K562 (cell line): Measurements from ENCODE around the gene TBC1D7. TPM values are rescaled to one million over a fixed set of nuclear protein-coding genes. Genes with fewer than 3 reads are reported as not detected.

ENCODE experiments used
- ATAC-seq: fragments of 200-7000 bp; cut with Tn5 transposase; 3 replicates; pipeline ENCODE4 v1.9.1; 2020; ENCODE audit warnings: moderate library complexity
- BruUV-seq: library from RNA; stranded (reverse); fragments of 400-500 nt; replicated peaks from 2 replicates; lab custom pipeline; 2021; lab: Mats Ljungman, UMichigan
- CTCF ChIA-PET: fragments of 300-600 bp; formaldehyde crosslinking; extraction: SDS; loops from one replicate; lab custom pipeline; 2021; ENCODE audit warnings: low intra/inter-chr PET ratio; lab: Yijun Ruan, JAX
- POLR2A ChIA-PET: fragments of 300-600, 350-650 bp; sonication (Branson Sonifier 250); formaldehyde crosslinking; extraction: SDS; loops from one replicate; lab custom pipeline; 2021; ENCODE audit warnings: antibody characterized with exemption, inconsistent platforms; lab: Yijun Ruan, JAX
- DNase-seq, 4 experiments: peaks; one replicate each; pipeline versions ENCODE4 v3.0.0 to v3.0.0-alpha.2; 2011 to 2018; ENCODE audit warnings: low spot score in 3 of 4, mixed read lengths in 3 of 4; ENCODE audit errors: extremely low read depth in 1 of 4
- FAIRE-seq: peaks from 2 replicates; lab custom pipeline; 2011; peaks lifted over from hg19 to GRCh38; lab: Jason Lieb, UNC
- H2AFZ ChIP-seq: 2 replicates; pipeline ENCODE4 v1.6.0; 2011; ENCODE audit warnings: low read depth, low read length, control low read depth, inconsistent platforms
- H3K27ac ChIP-seq: fragments of 200-600 bp; 3 replicates; pipeline ENCODE4 v1.8.0; 2011; ENCODE audit warnings: low read depth, mild to moderate bottlenecking, control low read depth, inconsistent platforms, low read length, moderate library complexity, mixed read lengths; ENCODE audit errors: extremely low read depth
- H3K27me3 ChIP-seq, 2 experiments: fragments of 300-600 bp in 1 of 2; 2 replicates in 1 of 2; 3 replicates in 1 of 2; pipeline versions ENCODE4 v1.6.0 to v1.8.0; 2011; ENCODE audit warnings: inconsistent platforms in 2 of 2, low read length in 2 of 2, mild to moderate bottlenecking in 1 of 2, mixed read lengths in 1 of 2, moderate library complexity in 1 of 2; ENCODE audit not compliant: control insufficient read depth in 2 of 2, insufficient read depth in 2 of 2
- H3K36me3 ChIP-seq: fragments of 300-600 bp; 3 replicates; pipeline ENCODE4 v1.8.0; 2011; ENCODE audit warnings: mild to moderate bottlenecking, low read length, inconsistent platforms; ENCODE audit not compliant: control insufficient read depth, insufficient read depth
- H3K4me1 ChIP-seq, 2 experiments: fragments of 200-600 bp in 1 of 2; replicated peaks in 1 of 2; 2 replicates in 1 of 2; 3 replicates in 1 of 2; pipeline versions ENCODE4 v1.5.1 to v1.8.0; 2011; ENCODE audit warnings: inconsistent platforms in 2 of 2, low read length in 2 of 2, mild to moderate bottlenecking in 1 of 2, mixed read lengths in 1 of 2, moderate library complexity in 1 of 2; ENCODE audit not compliant: control insufficient read depth in 2 of 2, insufficient read depth in 2 of 2
- H3K4me2 ChIP-seq: 2 replicates; pipeline ENCODE4 v1.6.1; 2011; ENCODE audit warnings: low read length, control low read depth, inconsistent platforms, mixed read lengths; ENCODE audit not compliant: insufficient read depth
- H3K4me3 ChIP-seq: fragments of 200-600 bp; sonication (generic), shearing (Covaris generic); 2 replicates; pipeline ENCODE4 v1.5.1; 2016; ENCODE audit warnings: control low read depth, inconsistent platforms
- H3K79me2 ChIP-seq: fragments of 200-600 bp; 3 replicates; pipeline ENCODE4 v1.8.0; 2011; ENCODE audit warnings: low read length, inconsistent platforms; ENCODE audit not compliant: control insufficient read depth, insufficient read depth
- H3K9ac ChIP-seq, 2 experiments: 2 replicates each; pipeline versions ENCODE4 v1.6.0 to v1.6.1; 2011; ENCODE audit warnings: low read depth in 2 of 2, low read length in 2 of 2, control low read depth in 1 of 2, inconsistent platforms in 1 of 2, mild to moderate bottlenecking in 1 of 2, mixed read lengths in 1 of 2; ENCODE audit not compliant: insufficient read depth in 1 of 2
- H3K9me1 ChIP-seq: one replicate; pipeline ENCODE4 v1.6.0; 2011; ENCODE audit warnings: inconsistent platforms, mild to moderate bottlenecking, low read length, moderate library complexity; ENCODE audit not compliant: control insufficient read depth, insufficient read depth
- H3K9me3 ChIP-seq: replicated peaks from 2 replicates; pipeline ENCODE4 v1.5.1; 2011; ENCODE audit warnings: low read depth, low read length, inconsistent platforms; ENCODE audit not compliant: control insufficient read depth, insufficient read depth
- H4K20me1 ChIP-seq: replicated peaks from 2 replicates; pipeline ENCODE4 v1.6.1; 2011; ENCODE audit warnings: low read length, inconsistent platforms, mixed read lengths; ENCODE audit not compliant: control insufficient read depth, insufficient read depth
- CEBPB ChIP-seq: fragments of 450-650 bp; IDR thresholded peaks from 2 replicates; pipeline ENCODE4 v1.6.1; 2016; ENCODE audit warnings: missing genetic modification characterization, missing compliant biosample characterization
- CEBPG ChIP-seq, 3 experiments: fragments of 200-800 bp in 1 of 3; sonication (Bioruptor generic) in 1 of 3; sonication (generic) in 1 of 3; formaldehyde crosslinking in 1 of 3; IDR thresholded peaks in 2 of 3; conservative IDR thresholded peaks in 1 of 3; 2 replicates each; pipeline versions ENCODE4 v1.6.1 to v1.8.0; 2016 to 2022; ENCODE audit warnings: missing compliant biosample characterization in 2 of 3, missing genetic modification characterization in 2 of 3, mild to moderate bottlenecking in 1 of 3, missing genetic modification reagents in 1 of 3
- CTBP1 ChIP-seq: fragments of 450-650 bp; IDR thresholded peaks from 2 replicates; pipeline ENCODE4 v1.6.1; 2016; ENCODE audit warnings: borderline replicate concordance
- JUNB ChIP-seq: fragments of 450-650 bp; formaldehyde crosslinking; conservative IDR thresholded peaks from 2 replicates; pipeline ENCODE4 v1.4.0; 2020; ENCODE audit warnings: mild to moderate bottlenecking
- KLF16 ChIP-seq: IDR thresholded peaks from 2 replicates; pipeline ENCODE4 v1.6.1; 2016; ENCODE audit warnings: antibody characterized with exemption
- MECOM ChIP-seq: fragments of 250-450 bp; sonication (Bioruptor Pico); IDR thresholded peaks from 2 replicates; pipeline ENCODE4 v1.8.0; 2022; ENCODE audit warnings: inconsistent platforms
- MEIS2 ChIP-seq: fragments of 450-650 bp; IDR thresholded peaks from 2 replicates; pipeline ENCODE4 v1.6.1; 2014; ENCODE audit warnings: mild to moderate bottlenecking; ENCODE audit not compliant: partially characterized antibody
- MIER1 ChIP-seq: fragments of 450-650 bp; IDR thresholded peaks from 2 replicates; pipeline ENCODE4 v1.6.1; 2016; ENCODE audit warnings: antibody characterized with exemption, mild to moderate bottlenecking, low read depth
- RAD21 ChIP-seq, 2 experiments: fragments of 250-450 bp in 1 of 2; fragments of 450-650 bp in 1 of 2; sonication (Bioruptor Pico) in 1 of 2; formaldehyde crosslinking in 1 of 2; IDR thresholded peaks in 1 of 2; conservative IDR thresholded peaks in 1 of 2; 2 replicates each; pipeline versions ENCODE4 v1.4.0 to v1.8.0; 2020 to 2022; ENCODE audit warnings: mild to moderate bottlenecking in 2 of 2, moderate library complexity in 1 of 2
- RBFOX2 ChIP-seq: fragments of 200-400 bp; formaldehyde crosslinking; IDR thresholded peaks from 2 replicates; pipeline ENCODE4 v1.6.1; 2017; ENCODE audit warnings: low read depth, mild to moderate bottlenecking, low read length, moderate library complexity
- TCF3 ChIP-seq: sonication (generic); formaldehyde crosslinking; IDR thresholded peaks from 2 replicates; pipeline ENCODE4 v1.4.0; 2020; ENCODE audit warnings: mild to moderate bottlenecking, missing genetic modification reagents
- TEAD1 ChIP-seq, 2 experiments: fragments of 450-650 bp in 1 of 2; sonication (generic) in 1 of 2; formaldehyde crosslinking; IDR thresholded peaks; 2 replicates each; pipeline versions ENCODE4 v1.4.0 to v1.8.0; 2020 to 2022; ENCODE audit warnings: mild to moderate bottlenecking in 2 of 2, missing genetic modification reagents in 1 of 2
- TEAD4 ChIP-seq, 2 experiments: sonication (generic) in 1 of 2; formaldehyde crosslinking in 1 of 2; IDR thresholded peaks; 2 replicates each; pipeline versions ENCODE4 v1.6.1 to v1.8.0; 2012 to 2022; ENCODE audit warnings: borderline replicate concordance in 1 of 2, inconsistent platforms in 1 of 2, low read length in 1 of 2, mild to moderate bottlenecking in 1 of 2, missing genetic modification reagents in 1 of 2
- ZNF12 ChIP-seq: sonication (generic); formaldehyde crosslinking; IDR thresholded peaks from 2 replicates; pipeline ENCODE4 v1.4.0; 2020; ENCODE audit warnings: mild to moderate bottlenecking, missing genetic modification reagents
- ZNF316 ChIP-seq: fragments of 450-650 bp; IDR thresholded peaks from 2 replicates; pipeline ENCODE4 v1.6.1; 2016
- ZNF347 ChIP-seq: fragments of 450-650 bp; formaldehyde crosslinking; IDR thresholded peaks from 2 replicates; pipeline ENCODE4 v1.4.0; 2020; ENCODE audit warnings: low read depth, mild to moderate bottlenecking, moderate library complexity
- WGBS: fragments of 100-300 bp; shearing (Covaris generic); methylation state at CpG from one replicate; pipeline ENCODE4 v1.1.6; 2016; ENCODE audit warnings: low coverage, mixed read lengths; ENCODE audit not compliant: insufficient coverage; ENCODE audit errors: missing lambda C conversion rate; 5-methylcytosine and 5-hydroxymethylcytosine counted together
- in situ Hi-C: fragments of 300-500 bp; cut with MboI; formaldehyde crosslinking; loops from 4 replicates; pipeline ENCODE4 v1.15.0; 2018; ENCODE audit warnings: inconsistent platforms, mixed read lengths
- intact Hi-C: fragments of 100-400 bp; cut with micrococcal nuclease; formaldehyde crosslinking; loops from 2 replicates; pipeline ENCODE4 v1.14.2; 2022
- polyA plus RNA-seq, 8 experiments: library from polyadenylated mRNA; depleted of rRNA in 4 of 8; stranded (reverse) in 5 of 8; unstranded in 3 of 8; fragments of >200 nt; fragmentation: Nextera tagmentation in 2 of 8; fragmentation: Illumina TruSeq in 1 of 8; extraction: Ambion mirVana in 2 of 8; extraction: Trizol in 1 of 8; gene quantifications; 2 replicates each; pipeline versions ENCODE4 v1.2.1 to v1.2.3, GENCODE V29; 2011 to 2014; ENCODE audit warnings: inconsistent platforms in 1 of 8, missing spikeins in 1 of 8
- total RNA-seq, 7 experiments: library from RNA; depleted of rRNA in 6 of 7; stranded (reverse); fragments of >200 nt in 6 of 7; fragmentation: Illumina TruSeq in 2 of 7; extraction: Trizol in 2 of 7; gene quantifications; 2 replicates each; pipeline versions ENCODE4 v1.2.1 to v1.2.3, GENCODE V29; 2011 to 2021; ENCODE audit warnings: low replicate concordance in 1 of 7
- TF ChIP-seq, protein P1 (sequence below): fragments of 250-450 bp; sonication (Bioruptor Pico); IDR thresholded peaks from 2 replicates; pipeline ENCODE4 v1.5.0; 2020; ENCODE audit warnings: mild to moderate bottlenecking
- TF ChIP-seq, protein P2 (sequence below): sonication (generic); formaldehyde crosslinking; IDR thresholded peaks from 2 replicates; pipeline ENCODE4 v1.9.0; 2022; ENCODE audit warnings: mild to moderate bottlenecking, missing genetic modification reagents
- TF ChIP-seq, protein P3 (sequence below): IDR thresholded peaks from 2 replicates; pipeline ENCODE4 v1.6.1; 2012; ENCODE audit warnings: low read depth, low read length, improper control_type of control experiment, borderline replicate concordance

Gene TBC1D7
- total and polyA plus RNA-seq, 9 of the 15 experiments (the other 6 are each of a cell fraction or from before 2014, with no cell fraction given), result 49.4 to 107 (median 61.1) TPM

DNA sequence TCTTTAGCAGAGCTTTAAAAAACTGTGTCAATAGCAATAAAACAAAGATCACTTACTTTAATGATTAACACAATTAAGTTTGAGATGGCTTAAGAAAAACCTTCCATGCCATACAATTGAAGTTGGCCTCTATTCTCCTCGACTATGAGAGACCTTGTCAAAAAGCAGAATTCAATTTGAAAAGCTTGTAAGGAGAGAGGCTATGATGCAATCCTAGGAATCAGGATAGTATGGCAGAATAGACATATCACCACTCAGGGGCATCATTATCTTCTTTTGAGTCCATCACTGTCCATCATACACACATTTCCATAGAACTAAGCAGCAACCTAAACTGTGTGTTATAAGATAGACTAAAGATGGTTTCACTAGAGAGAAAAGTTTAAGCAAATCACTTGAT lies 17.2 kb downstream of the TBC1D7 start:
- ATAC-seq (no peak), FAIRE-seq (no peak), DNase-seq (no peak)
- CTCF ChIA-PET, result no interaction called here
- no peak overlapping the region for H2AFZ ChIP-seq
- H3K27me3 ChIP-seq, result no peaks in the 10 kb centered on the region
- POLR2A ChIA-PET, result interaction anchor here (1.2 kb wide), 1 partner anchor 10 kb away, joined by 5 read pairs; no protein-coding TSS in a partner anchor
- no peak overlapping the region for H3K27ac ChIP-seq
- no peak overlapping the region for H3K4me3 ChIP-seq
- peaks cover 80% of the 10 kb centered on the region for H3K36me3 ChIP-seq
- in situ Hi-C loops (no loop called here), intact Hi-C loops (no loop called here)
- H3K9me1 ChIP-seq, result no peaks in the 10 kb centered on the region
- no peaks in the 10 kb centered on the region for H3K9me3 ChIP-seq
- H3K4me1 ChIP-seq, result peaks cover 0 to 13% of the 10 kb centered on the region in 2 experiments; a peak in 3 of 5 replicates
- no peaks in the 10 kb centered on the region for H3K79me2 ChIP-seq
- WGBS, result 39% methylated on average over 1 of the region's 1 CpG
- no peaks in the 10 kb centered on the region for H4K20me1 ChIP-seq
- no peak overlapping the region for H3K9ac ChIP-seq
- no peak overlapping the region for H3K4me2 ChIP-seq
- no TSS peak for BruUV-seq
- peak; percentile 72 for TF ChIP-seq CEBPB
- TF ChIP-seq, protein P1, sequence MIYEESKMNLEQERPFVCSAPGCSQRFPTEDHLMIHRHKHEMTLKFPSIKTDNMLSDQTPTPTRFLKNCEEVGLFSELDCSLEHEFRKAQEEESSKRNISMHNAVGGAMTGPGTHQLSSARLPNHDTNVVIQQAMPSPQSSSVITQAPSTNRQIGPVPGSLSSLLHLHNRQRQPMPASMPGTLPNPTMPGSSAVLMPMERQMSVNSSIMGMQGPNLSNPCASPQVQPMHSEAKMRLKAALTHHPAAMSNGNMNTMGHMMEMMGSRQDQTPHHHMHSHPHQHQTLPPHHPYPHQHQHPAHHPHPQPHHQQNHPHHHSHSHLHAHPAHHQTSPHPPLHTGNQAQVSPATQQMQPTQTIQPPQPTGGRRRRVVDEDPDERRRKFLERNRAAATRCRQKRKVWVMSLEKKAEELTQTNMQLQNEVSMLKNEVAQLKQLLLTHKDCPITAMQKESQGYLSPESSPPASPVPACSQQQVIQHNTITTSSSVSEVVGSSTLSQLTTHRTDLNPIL (CRISPR knock-in tag), result no peak
- TF ChIP-seq KLF16, result no peak
- no peak for TF ChIP-seq TCF3 (CRISPR knock-in tag)
- no peak for TF ChIP-seq JUNB (CRISPR knock-in tag)
- TF ChIP-seq MEIS2, result peak; percentile 26
- no peak for TF ChIP-seq RBFOX2
- no peak for TF ChIP-seq TEAD1 (CRISPR knock-in tag; IDR thresholded peaks at IDR 0.05)
- 0 out of 4 replicates have a peak, but pooled peaks of 1 of the 2 experiments have one; percentile 8 for TF ChIP-seq RAD21 (CRISPR knock-in tag; conservative IDR thresholded peaks at IDR 0.05 in 1 of 2, IDR thresholded peaks at IDR 0.05 in 1 of 2)
- TF ChIP-seq ZNF316, result no peak
- TF ChIP-seq, protein P2, sequence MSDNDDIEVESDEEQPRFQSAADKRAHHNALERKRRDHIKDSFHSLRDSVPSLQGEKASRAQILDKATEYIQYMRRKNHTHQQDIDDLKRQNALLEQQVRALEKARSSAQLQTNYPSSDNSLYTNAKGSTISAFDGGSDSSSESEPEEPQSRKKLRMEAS (CRISPR knock-in tag), result no peak
- TF ChIP-seq MIER1, result no peak
- TF ChIP-seq CEBPG (CRISPR knock-in tag; IDR thresholded peaks at IDR 0.05), result no peak
- peak; percentile 66 to 84; a peak in 3 of 4 replicates for TF ChIP-seq CEBPG (tag; conservative IDR thresholded peaks at IDR 0.05 in 1 of 2, IDR thresholded peaks at IDR 0.05 in 1 of 2)
- 0 out of 2 replicates have a peak, but pooled peaks have one; percentile 18 for TF ChIP-seq CTBP1
- no peak for TF ChIP-seq TEAD4 (IDR thresholded peaks at IDR 0.05; ENCODE audit: low read length)
- TF ChIP-seq TEAD4 (CRISPR knock-in tag; IDR thresholded peaks at IDR 0.05; ENCODE audit: borderline replicate concordance), result no peak
- peak; percentile 49; the same call in 1 of the 2 replicates for TF ChIP-seq MECOM (CRISPR knock-in tag)
- TF ChIP-seq ZNF347 (CRISPR knock-in tag), result no peak
- TF ChIP-seq ZNF12 (CRISPR knock-in tag), result no peak
- TF ChIP-seq, protein P3, sequence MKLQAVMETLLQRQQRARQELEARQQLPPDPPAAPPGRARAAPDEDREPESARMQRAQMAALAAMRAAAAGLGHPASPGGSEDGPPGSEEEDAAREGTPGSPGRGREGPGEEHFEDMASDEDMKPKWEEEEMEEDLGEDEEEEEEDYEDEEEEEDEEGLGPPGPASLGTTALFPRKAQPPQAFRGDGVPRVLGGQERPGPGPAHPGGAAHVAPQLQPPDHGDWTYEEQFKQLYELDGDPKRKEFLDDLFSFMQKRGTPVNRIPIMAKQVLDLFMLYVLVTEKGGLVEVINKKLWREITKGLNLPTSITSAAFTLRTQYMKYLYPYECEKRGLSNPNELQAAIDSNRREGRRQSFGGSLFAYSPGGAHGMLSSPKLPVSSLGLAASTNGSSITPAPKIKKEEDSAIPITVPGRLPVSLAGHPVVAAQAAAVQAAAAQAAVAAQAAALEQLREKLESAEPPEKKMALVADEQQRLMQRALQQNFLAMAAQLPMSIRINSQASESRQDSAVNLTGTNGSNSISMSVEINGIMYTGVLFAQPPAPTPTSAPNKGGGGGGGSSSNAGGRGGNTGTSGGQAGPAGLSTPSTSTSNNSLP, result no peak
